Stimulated activated naive CD4-positive, alpha-beta T cell (primary cell): ENCODE measurements around the gene KDM4E.

ENCODE experiments used
- DNase-seq, 6 experiments: peaks; one replicate each; lab custom pipeline; 2025; lab: John Stamatoyannopoulos, UW

Gene KDM4E

GRCh38 chr11:95050595-95051202 is 25.6 kb downstream of the KDM4E start:
- DNase-seq: no peak

DNA sequence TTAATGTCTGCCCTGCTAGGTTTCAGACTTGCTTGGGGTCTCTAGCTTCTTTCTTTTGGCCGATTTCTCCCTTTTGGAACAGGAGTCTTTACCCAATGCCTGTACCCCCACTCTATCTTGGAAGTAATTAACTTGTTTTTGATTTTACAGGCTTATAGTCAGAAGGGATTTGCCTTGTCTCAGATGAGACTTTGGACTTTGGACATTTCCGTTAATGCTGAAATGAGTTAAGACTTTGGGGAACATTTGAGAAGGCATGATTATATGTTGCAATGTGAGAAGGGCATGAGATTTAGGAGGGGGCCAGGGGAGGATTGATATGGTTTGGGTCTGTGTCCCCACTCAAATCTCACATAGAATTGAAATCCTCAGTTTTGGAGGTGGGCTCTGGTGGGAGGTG is 29.3 kb downstream of the KDM4E start:
- DNase-seq: no peak

DNA sequence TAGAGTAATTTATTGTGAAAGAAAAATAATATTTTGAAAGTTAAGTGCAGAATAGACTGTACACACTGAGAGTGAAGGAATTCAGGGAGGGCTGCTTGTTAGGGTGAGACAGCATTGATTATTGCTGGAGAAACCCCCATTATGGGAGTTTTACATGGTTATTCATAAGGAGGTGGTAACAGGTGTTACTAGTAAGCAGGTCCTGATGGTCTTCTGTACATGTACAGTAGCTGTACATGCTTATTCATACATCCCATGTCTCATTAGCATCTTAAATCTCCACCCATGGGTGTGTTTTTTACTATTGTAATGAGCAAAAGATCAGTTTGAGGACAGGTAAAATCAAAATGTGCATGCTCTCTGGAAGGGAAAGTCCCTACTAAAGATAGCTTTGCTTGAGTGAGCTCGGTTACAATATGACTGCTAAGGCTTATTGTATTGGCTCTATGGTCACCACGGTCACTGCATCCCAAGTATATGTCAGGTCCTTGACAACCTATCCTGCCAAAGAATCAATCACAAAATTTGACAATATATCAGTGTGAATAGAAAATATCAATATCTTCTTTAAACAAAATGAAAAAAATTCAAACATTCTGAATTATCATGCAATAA is 30.3 kb downstream of the KDM4E start:
- DNase-seq: no peak

GRCh38 chr11:95057959-95058358 is 32.9 kb downstream of the KDM4E start:
- no peak for DNase-seq

DNA sequence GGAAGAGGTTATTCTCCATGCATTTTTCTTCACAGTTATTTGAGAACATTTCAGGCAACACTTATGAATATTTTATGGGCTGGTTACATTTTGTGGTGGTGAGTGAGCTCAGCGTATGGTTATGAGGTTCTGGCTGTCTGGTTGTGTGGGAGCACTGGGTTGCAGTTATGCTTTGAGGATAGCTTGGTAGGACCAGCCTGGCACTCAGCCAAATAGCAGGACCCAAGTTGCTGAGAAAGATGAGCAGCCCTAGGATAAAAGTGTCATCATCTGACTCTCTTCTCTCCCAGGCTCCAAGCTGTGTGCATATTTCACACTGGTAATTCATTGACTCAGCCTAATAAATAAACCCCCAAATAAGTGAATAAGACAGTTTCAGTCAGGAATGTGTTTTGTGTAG is 33.6 kb downstream of the KDM4E start:
- no peak for DNase-seq

GRCh38 chr11:95059046-95059445 is 34.0 kb downstream of the KDM4E start:
- DNase-seq: no peak

- no peak for DNase-seq
These were observed 40.3 kb downstream of the KDM4E start for GRCh38 chr11:95065336-95065735.

- no peak for DNase-seq
These were observed 41.6 kb downstream of the KDM4E start, which contains the start of gene SRSF8 for GRCh38 chr11:95066716-95067038. Gene SRSF8, plus strand, starts transcription at chr11:95066919. Its CDS starts 308 bp downstream, at chr11:95067227.

DNA sequence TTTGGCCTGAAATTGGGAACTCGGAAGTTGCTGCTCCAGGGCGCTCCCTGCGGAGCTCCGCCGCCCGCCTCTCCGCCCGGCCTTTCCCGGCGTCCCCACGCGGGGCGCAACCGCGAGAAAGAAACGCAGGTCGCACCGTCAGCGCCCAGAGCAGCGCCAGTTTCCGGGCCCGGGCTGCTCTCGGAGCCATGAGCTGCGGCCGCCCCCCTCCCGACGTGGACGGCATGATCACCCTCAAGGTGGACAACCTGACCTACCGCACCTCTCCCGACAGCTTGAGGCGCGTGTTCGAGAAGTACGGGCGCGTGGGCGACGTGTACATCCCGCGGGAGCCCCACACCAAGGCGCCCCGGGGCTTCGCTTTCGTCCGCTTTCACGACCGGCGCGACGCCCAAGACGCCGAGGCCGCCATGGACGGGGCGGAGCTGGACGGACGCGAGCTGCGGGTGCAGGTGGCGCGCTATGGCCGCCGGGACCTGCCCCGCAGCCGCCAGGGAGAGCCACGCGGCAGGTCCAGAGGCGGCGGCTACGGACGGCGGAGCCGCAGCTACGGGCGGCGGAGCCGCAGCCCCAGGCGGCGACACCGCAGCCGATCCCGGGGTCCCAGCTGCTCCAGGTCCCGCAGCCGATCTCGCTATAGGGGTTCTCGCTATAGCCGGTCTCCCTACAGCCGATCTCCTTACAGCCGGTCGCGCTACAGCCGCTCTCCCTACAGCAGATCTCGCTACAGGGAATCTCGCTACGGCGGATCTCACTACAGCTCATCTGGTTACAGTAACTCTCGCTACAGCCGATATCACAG is 42.2 kb downstream of the KDM4E start:
- peak; percentile 43 to 88 (median 68) for DNase-seq

- DNase-seq: no peak
These were observed 42.8 kb downstream of the KDM4E start for GRCh38 chr11:95067841-95068219.

DNA sequence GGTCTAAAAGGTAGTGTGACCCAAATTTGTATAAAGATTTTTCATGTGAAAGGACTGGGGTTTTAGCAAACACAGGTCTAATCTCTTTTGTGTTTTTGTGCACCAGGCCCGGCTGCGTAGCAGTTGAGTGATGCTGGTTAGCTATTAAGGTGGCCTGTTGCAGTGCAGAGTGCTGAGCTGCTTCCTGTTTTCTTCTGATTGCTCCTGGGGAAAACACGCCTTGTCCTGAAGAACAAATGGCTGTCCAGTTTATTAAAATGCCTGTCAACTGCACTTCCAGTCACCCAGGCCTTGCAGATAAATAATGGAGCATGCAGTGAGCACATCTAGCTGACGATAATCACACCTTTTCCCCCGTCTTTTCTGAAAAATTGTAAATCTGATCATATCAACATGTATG is 43.5 kb downstream of the KDM4E start:
- peak in 5 of 6 experiments; percentile 50 to 74 (median 63) for DNase-seq

DNA sequence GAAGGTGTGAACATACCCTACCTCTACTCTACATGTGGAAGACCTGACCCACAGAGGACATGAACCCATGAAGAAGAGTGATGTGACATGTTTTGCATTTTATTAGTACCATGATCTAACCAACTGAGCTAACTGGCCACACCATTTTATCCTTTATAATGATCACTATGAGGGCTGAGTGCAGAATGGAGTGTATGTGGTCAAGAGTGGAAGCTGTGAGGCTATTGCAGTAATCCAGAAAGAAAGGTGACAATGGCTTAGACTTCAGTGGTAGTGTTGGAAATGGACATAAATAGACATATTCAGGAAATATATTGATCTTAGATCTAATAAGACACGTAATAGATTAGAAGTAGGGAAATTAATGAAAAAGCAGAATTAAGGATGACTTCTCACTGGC is 45.4 kb downstream of the KDM4E start:
- no peak for DNase-seq

DNA sequence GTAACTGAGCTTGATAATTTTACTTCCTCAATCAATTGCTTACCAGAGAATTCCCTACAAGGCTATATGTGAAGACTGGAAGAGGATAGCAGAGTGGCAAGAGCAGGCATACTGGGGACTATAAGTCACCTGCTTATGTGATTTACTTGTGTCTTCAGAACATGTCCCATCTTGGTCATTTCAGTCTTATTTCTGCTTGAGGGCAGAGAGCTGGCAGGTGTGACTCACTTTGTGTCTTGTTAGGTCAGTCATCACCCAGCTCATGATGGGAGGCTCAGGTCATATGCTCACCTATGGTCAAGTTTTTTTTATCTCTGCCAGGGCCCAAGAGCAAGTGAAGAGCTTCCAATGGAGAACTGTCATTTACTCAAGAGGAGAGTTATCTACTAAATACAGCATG is 47.9 kb downstream of the KDM4E start:
- no peak for DNase-seq

GRCh38 chr11:95074792-95075563 is 49.9 kb downstream of the KDM4E start:
- no peak for DNase-seq

- no peak for DNase-seq
These were observed 51.4 kb downstream of the KDM4E start for GRCh38 chr11:95076416-95076815.

DNA sequence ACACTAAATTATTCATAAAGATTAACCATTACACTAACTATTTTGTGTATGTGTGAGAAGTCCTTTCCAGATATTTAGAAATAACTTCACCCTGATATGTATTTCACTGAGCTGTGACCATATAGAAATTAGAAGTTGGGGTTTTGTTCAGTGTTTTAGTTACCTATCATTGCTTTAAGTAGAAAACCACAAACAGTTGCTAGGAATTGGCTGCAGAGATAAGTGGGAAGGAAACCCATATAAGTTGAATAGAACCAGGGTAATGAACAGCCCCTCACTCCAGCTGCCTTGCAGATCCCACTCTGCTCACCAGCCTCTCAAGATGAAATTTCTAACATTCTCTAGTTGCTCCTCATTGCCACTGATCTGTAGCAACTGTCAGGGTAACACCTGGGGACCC is 51.9 kb downstream of the KDM4E start:
- DNase-seq: no peak
